GM20431 (cell line): ENCODE data around the gene RBBP5.

ENCODE experiments used
- in situ Hi-C: fragments of 300-500 bp; cut with MseI, MboI; formaldehyde crosslinking; loops from one replicate; pipeline ENCODE4 v1.15.0; 2020; ENCODE audit warnings: low sequenced_read_pairs; ENCODE audit not compliant: unreplicated experiment

The RBBP5 gene

GRCh38 chr1:205076245-205076761 is 45.5 kb downstream of the RBBP5 start:
- in situ Hi-C loops: no loop called here

- in situ Hi-C loops: no loop called here
Measured at GRCh38 chr1:205075642-205076155, 46.1 kb downstream of the RBBP5 start.

- in situ Hi-C loops: no loop called here
Measured at GRCh38 chr1:205074513-205074912, 47.3 kb downstream of the RBBP5 start.

GRCh38 chr1:205074084-205074483 is 47.7 kb downstream of the RBBP5 start:
- in situ Hi-C loops: no loop called here

GRCh38 chr1:205073511-205073910 is 48.3 kb downstream of the RBBP5 start:
- in situ Hi-C loops: no loop called here

- in situ Hi-C loops: no loop called here
Measured at GRCh38 chr1:205072881-205073280, 48.9 kb downstream of the RBBP5 start.

- in situ Hi-C loops: no loop called here
Measured at GRCh38 chr1:205072286-205072685, 49.5 kb downstream of the RBBP5 start.

GRCh38 chr1:205071801-205072200 is 50.0 kb downstream of the RBBP5 start:
- in situ Hi-C loops: no loop called here

- in situ Hi-C loops: no loop called here
Measured at GRCh38 chr1:205071028-205071409, 50.8 kb downstream of the RBBP5 start.

GRCh38 chr1:205069371-205070125 is 52.2 kb downstream of the RBBP5 start:
- in situ Hi-C loops: no loop called here

- in situ Hi-C loops: no loop called here
Measured at GRCh38 chr1:205068457-205069040, 53.2 kb downstream of the RBBP5 start.

GRCh38 chr1:205068001-205068400 is 53.8 kb downstream of the RBBP5 start:
- in situ Hi-C loops: no loop called here

GRCh38 chr1:205067031-205067430 is 54.7 kb downstream of the RBBP5 start:
- in situ Hi-C loops: no loop called here

- in situ Hi-C loops: no loop called here
Measured at GRCh38 chr1:205066141-205066818, 55.5 kb downstream of the RBBP5 start.

GRCh38 chr1:205065666-205066065 is 56.1 kb downstream of the RBBP5 start:
- in situ Hi-C loops: no loop called here

- in situ Hi-C loops: no loop called here
Measured at GRCh38 chr1:205064741-205065316, 56.9 kb downstream of the RBBP5 start.

- in situ Hi-C loops: no loop called here
Measured at GRCh38 chr1:205064301-205064700, 57.5 kb downstream of the RBBP5 start.

- in situ Hi-C loops: no loop called here
Measured at GRCh38 chr1:205062895-205063294, 58.9 kb downstream of the RBBP5 start.

- in situ Hi-C loops: no loop called here
Measured at GRCh38 chr1:205062319-205062718, 59.5 kb downstream of the RBBP5 start.

- in situ Hi-C loops: no loop called here
Measured at GRCh38 chr1:205061665-205062069, 60.1 kb downstream of the RBBP5 start.

GRCh38 chr1:205061227-205061626 is 60.6 kb downstream of the RBBP5 start:
- in situ Hi-C loops: no loop called here
